Activated T-helper 17 cell treated with anti-CD3 and anti-CD28 coated beads, Interleukin-2, amount 50 U/mL, for 72 hours (primary cell): Measurements from ENCODE around the gene FLOT2. TPM values are rescaled to one million over a fixed set of nuclear protein-coding genes. Genes with fewer than 3 reads are reported as not detected.

ENCODE experiments used
- ATAC-seq: fragments of 150-1000 bp; cut with Tn5 transposase; replicated peaks from 2 replicates; pipeline ENCODE4 v1.10.0; 2021; ENCODE audit warnings: mild to moderate bottlenecking, moderate library complexity
- H3K27ac Mint-ChIP-seq: one replicate; pipeline ENCODE4 v1.8.0; 2022; ENCODE audit warnings: mixed read lengths
- H3K27me3 Mint-ChIP-seq: one replicate; pipeline ENCODE4 v1.8.0; 2022; ENCODE audit warnings: mixed read lengths
- H3K36me3 Mint-ChIP-seq: one replicate; pipeline ENCODE4 v1.8.0; 2022; ENCODE audit warnings: low read depth, mild to moderate bottlenecking, mixed read lengths
- H3K4me1 Mint-ChIP-seq: one replicate; pipeline ENCODE4 v1.8.0; 2022; ENCODE audit warnings: mixed read lengths
- H3K4me3 Mint-ChIP-seq: one replicate; pipeline ENCODE4 v1.8.0; 2022; ENCODE audit warnings: mild to moderate bottlenecking, mixed read lengths
- H3K9me3 Mint-ChIP-seq: one replicate; pipeline ENCODE4 v1.8.0; 2022; ENCODE audit warnings: mixed read lengths
- total RNA-seq, 2 donors: library from RNA; stranded (reverse); gene quantifications; one replicate each; pipeline ENCODE4 v1.2.3, GENCODE V29; 2022

The FLOT2 gene
- total RNA-seq, 2 donors from 2014 or later: 85.8 to 113 TPM

DNA sequence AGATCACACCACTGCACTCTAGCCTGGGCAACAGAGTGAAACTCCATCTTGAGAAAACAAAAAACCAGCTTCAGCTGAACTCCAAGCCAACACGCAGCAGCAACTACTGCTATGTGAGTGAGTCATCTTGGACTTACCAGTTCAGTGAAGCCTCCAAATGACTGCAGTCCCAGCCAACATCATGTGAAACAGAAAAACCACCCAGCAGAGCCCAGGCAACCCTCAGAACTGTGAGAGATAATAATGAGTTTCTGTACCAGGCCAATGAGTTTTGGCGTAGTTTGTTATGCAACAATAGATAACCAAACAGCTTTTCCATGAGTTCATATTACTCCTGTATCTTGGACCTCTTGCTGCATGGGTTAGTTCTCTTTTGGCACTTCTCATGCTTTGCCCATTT lies 30.5 kb upstream of the FLOT2 start:
- Mint-ChIP-seq H3K4me1 (peaks cover 52% of the 10 kb centered on the region), H3K27ac (peak overlapping the region; percentile 81), H3K9me3 (peaks cover 6% of the 10 kb centered on the region), H3K4me3 (peak overlapping the region; percentile 55), H3K36me3 (peaks cover 77% of the 10 kb centered on the region), H3K27me3 (no peaks in the 10 kb centered on the region)
- ATAC-seq: peak; percentile 92

DNA sequence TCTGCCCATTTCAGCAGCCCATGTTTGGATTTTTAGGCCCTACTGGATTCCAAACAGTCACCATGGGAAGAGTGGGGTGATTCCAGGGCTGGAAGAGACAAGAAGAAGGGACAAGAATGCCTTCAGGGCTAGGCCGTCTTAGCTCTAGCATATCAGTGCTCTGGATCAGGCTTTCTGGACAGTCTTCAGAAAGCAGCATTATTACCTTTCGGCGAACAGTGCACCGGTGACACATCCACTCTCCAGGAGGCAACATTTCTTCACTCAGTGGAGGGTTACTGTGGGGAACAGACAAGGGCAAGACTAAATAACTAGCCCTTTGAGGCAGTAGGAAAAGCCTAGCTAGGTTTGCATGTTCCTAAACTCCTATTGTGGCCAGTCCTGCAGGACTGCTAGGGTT lies 29.3 kb upstream of the FLOT2 start:
- Mint-ChIP-seq H3K4me1 (peaks cover 52% of the 10 kb centered on the region), H3K27me3 (no peaks in the 10 kb centered on the region), H3K4me3 (peak overlapping the region; percentile 55), H3K9me3 (peaks cover 6% of the 10 kb centered on the region), H3K27ac (peak overlapping the region; percentile 81), H3K36me3 (peaks cover 82% of the 10 kb centered on the region)
- no peak for ATAC-seq

DNA sequence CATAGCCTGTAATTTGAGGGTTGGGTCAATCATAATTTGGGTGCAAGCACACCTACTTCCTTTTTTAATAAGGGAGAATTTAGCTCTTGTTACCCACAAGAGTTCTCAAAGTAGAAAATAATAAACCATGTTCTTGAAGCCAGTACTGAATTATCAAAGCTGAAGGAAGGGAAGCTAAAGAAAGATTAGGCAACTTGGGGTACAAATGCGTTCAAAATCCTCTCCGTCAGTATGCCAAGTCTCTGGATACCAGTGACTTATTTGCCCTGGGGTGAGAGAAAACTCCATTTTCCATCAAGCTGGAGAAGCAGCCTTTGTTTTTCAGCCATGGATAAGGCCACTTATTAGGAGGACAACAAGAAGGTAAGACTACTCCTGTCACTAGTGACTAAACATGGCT lies 28.8 kb upstream of the FLOT2 start:
- Mint-ChIP-seq H3K27me3 (no peaks in the 10 kb centered on the region), H3K4me1 (peaks cover 52% of the 10 kb centered on the region), H3K36me3 (peaks cover 82% of the 10 kb centered on the region), H3K9me3 (peaks cover 6% of the 10 kb centered on the region), H3K4me3 (peak overlapping the region; percentile 55), H3K27ac (peak overlapping the region; percentile 81)
- no peak for ATAC-seq

DNA sequence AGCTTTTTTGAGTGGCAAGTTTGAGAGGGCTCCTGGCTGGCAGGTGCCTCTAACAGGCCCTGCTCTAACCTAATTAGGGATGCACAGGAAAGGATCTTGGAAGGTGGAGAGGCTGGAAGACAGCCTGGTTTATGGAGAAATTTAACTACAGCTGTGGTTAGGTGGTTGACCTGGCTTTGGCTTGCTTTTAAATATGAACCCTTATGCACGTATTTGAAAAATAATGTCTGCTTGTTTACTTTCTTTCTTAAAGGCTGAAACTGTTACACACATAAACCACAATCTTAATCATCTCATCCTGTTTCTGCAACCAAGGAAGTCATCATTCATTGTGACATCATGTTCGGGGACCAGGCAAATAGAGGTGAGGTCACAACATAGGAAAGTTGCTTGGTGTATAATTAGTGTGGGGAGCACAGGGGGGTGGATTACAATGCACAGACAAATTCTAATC lies 28.4 kb upstream of the FLOT2 start:
- ATAC-seq: peak; percentile 81
- Mint-ChIP-seq H3K27me3 (no peaks in the 10 kb centered on the region), H3K4me1 (peaks cover 52% of the 10 kb centered on the region)

DNA sequence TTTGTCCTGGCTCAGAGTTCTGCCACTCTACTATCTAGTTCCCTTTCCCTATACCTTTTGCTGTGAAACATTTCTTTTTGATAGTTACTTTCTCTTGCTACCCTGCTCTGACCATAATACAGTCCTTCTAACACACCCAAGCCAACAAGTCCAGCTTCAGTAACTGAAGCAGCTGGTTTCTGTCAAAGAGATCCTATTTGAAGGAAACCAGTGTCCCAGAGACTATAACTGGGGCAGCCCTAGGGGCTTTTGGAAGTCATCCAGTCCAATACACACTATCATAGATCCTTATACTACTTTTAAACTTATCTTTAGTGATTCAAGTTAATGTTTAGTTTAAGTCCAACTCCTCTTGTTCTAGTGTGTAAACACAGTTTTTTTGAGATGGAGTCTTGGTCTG lies 22.7 kb upstream of the FLOT2 start:
- Mint-ChIP-seq H3K9me3 (no peaks in the 10 kb centered on the region), H3K36me3 (peaks cover 100% of the 10 kb centered on the region), H3K27ac (peak overlapping the region; percentile 71), H3K4me3 (no peak overlapping the region), H3K27me3 (no peaks in the 10 kb centered on the region), H3K4me1 (peaks cover 19% of the 10 kb centered on the region)
- ATAC-seq: no peak

More for the DNA sequence above, 28.4 kb upstream of the FLOT2 start:
- Mint-ChIP-seq H3K36me3 (peaks cover 86% of the 10 kb centered on the region), H3K9me3 (peaks cover 6% of the 10 kb centered on the region), H3K4me3 (peak overlapping the region; percentile 55), H3K27ac (peak overlapping the region; percentile 81)

DNA sequence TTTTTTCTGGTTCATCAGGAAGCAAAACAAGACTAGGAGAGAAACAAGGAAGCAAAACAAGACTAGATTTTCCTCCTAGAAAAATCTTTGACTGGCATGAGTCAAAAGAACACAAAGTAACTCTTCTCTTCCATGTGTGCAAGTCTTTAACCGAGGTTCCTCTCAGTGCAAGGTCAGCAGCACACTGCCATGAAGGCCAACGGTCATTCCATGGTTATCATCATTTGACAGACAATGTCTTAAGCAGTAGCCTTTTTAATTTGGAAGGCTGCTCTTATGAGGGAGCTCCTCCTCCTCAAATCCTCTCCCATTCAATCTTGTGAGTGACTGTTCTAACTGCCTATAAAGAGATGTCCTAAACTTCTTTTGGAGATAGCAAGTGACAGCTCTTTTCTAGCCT lies 20.8 kb upstream of the FLOT2 start:
- Mint-ChIP-seq H3K36me3 (peaks cover 100% of the 10 kb centered on the region), H3K4me3 (no peak overlapping the region), H3K9me3 (peaks cover 5% of the 10 kb centered on the region), H3K27me3 (no peaks in the 10 kb centered on the region), H3K27ac (peak overlapping the region; percentile 71), H3K4me1 (peaks cover 11% of the 10 kb centered on the region)
- no peak for ATAC-seq

DNA sequence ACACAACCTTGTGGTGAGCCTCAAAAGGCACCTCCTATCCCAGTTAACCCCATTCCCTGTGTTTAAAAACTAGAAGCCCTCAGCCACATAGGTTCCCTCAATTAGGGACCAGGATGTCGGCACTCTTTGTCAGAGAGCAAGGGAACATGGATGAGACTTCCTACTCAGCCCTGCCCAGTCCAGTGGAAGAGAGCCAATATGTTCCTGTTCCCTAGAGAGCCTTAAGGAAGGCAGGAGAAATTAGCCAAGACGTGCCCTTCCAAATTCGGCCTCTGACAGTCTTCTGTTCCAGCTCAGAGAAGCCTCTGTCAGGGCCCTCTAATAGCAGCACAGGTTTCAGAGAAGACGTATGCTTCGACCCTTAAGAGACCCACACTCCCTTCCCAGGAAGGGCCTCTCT lies 19.9 kb upstream of the FLOT2 start:
- no peak overlapping the region for H3K4me3 Mint-ChIP-seq
- peaks cover 10% of the 10 kb centered on the region for H3K4me1 Mint-ChIP-seq
- no peak for ATAC-seq
- H3K27me3 Mint-ChIP-seq: no peaks in the 10 kb centered on the region
- peaks cover 5% of the 10 kb centered on the region for H3K9me3 Mint-ChIP-seq
- H3K27ac Mint-ChIP-seq: peak overlapping the region; percentile 62
- peaks cover 100% of the 10 kb centered on the region for H3K36me3 Mint-ChIP-seq

DNA sequence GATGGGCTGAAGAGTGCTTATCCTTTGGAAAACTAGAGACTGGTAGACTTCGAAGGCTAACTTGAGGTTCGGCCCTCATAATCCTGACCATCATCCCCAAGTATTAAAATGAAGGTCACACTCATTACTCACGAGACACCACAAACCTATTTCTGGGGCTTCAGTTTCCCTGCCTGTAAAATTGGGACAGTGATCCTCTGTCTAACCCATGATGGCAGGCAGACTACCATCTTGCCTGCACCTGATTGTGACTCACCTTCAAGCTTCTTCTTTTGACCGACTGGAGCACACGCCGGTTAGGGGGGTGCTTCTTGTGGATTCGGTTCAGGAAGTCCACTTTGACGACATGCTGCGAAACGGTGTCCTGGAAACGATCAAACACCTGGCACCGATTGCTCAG lies 19.5 kb upstream of the FLOT2 start:
- H3K36me3 Mint-ChIP-seq: peaks cover 100% of the 10 kb centered on the region
- peak overlapping the region; percentile 43 for H3K27ac Mint-ChIP-seq
- no peak for ATAC-seq
- no peak overlapping the region for H3K4me3 Mint-ChIP-seq
- H3K27me3 Mint-ChIP-seq: no peaks in the 10 kb centered on the region
- H3K9me3 Mint-ChIP-seq: peaks cover 5% of the 10 kb centered on the region
- H3K4me1 Mint-ChIP-seq: peaks cover 10% of the 10 kb centered on the region

DNA sequence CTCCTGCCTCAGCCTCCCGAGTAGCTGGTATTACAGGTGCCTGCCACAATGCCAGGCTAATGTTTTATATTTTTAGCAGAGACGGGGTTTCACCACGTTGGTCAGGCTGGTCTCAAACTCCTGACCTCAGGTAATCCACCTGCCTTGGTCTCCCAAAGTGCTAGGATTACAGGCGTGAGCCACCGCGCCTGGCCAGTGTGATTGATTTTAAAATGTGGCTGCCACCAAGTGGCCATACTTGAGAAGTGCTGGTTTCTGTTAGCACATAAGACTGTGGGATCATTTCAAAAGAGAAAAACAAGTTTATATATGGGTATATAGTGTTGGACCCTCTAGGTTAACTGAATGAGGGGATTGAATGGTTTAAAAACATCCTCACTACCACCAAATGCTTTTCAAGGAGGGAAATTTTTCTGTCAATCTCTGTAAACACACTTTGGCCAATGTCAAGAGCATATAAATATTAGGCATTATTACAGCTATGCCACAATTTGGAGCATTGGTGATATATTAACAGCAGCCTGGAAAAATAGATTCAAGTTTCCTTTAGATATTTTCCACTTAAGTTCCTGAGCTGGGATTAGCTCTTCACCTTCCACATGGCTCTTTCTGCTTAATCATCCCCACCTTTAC lies 18.9 kb upstream of the FLOT2 start:
- Mint-ChIP-seq H3K9me3 (peaks cover 5% of the 10 kb centered on the region), H3K4me3 (no peak overlapping the region), H3K27ac (peak overlapping the region; percentile 43), H3K4me1 (peaks cover 10% of the 10 kb centered on the region), H3K36me3 (peaks cover 100% of the 10 kb centered on the region), H3K27me3 (no peaks in the 10 kb centered on the region)
- ATAC-seq: peak; percentile 41

DNA sequence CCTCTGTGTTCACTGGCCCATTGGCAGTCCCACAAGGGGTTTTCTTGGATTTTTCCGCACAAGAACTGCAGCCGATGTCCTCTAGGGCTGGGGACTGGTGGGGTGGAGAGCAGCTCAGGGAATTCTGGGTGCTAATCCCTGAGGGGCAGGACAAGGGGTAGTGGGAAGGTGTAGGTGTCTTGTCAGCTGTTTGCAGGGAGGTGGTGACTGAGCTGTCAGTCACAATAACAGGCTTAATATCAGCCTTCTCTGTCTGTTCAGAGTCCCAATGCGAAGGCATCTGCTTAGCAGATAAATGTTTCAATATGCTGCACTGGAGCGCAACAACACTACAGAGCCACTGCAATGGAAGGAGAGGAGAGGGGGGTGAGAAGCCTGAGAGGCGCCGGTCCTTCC lies 15.4 kb upstream of the FLOT2 start:
- Mint-ChIP-seq H3K36me3 (peaks cover 100% of the 10 kb centered on the region), H3K27ac (peak overlapping the region; percentile 58), H3K4me3 (no peak overlapping the region), H3K27me3 (no peaks in the 10 kb centered on the region), H3K9me3 (peaks cover 5% of the 10 kb centered on the region), H3K4me1 (peaks cover 10% of the 10 kb centered on the region)
- ATAC-seq: no peak

DNA sequence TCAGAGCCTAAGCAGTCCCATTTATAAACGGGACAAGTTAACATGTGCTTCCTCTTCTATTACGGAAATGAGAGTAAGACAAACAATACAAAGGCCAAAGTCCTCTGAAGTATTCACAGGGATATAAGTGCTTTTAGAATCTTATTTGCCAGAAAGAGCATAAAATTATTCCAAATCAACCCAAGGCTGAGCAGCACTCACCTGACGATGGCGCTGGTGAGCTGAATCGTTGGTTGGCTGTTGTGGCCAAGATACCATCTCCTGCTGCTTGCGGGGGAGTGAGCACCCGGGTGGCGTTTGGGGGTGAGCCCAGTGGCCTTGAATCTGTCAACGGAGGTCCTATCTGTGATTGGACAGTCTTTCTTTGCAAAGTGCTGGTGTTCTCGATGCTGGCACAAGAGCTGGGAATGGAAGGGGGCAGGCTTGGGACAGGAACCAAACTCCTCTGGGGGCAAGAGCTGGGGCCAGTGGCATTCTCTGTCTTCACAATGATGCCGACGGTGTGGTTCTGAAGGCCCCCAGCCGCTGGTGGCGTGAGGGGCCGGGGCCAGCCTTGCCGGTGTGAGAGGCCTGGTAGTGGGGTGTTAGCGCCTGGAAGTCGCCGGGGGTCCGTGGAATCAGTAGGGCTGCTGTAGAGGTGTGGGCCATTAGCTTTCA lies 14.9 kb upstream of the FLOT2 start:
- peaks cover 100% of the 10 kb centered on the region for H3K36me3 Mint-ChIP-seq
- H3K4me1 Mint-ChIP-seq: peaks cover 10% of the 10 kb centered on the region

DNA sequence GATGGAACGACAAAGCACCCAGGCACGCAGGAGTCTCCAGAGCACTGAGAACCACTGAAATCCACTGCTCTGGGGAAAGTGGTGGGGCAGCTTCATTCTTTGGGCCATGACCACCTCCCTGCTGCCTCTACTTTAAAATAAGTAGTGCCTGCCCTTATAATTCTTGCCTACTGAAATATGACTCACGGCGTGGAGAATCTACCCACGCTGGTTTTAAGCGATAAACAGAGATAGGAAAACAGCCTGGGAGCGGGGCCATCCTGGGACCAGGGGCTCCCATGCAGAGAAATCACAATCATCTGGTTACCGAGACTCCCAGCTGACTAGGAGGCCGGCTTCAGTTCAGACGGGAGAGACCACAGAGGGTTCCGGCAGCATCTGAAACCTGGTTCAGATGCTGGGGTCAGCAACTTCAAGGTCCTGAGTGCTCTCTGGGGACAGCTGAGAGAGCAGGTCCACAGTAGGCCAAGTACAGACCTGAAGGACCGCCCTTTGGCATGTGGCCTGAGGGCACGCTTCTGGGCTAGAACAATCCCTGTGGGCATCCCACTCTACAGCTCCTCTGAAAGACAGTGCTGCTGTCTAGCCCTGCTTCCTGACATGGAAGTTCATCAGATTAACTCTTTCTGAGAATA lies 14.0 kb upstream of the FLOT2 start:
- Mint-ChIP-seq H3K36me3 (peaks cover 100% of the 10 kb centered on the region), H3K4me1 (peaks cover 10% of the 10 kb centered on the region), H3K27me3 (no peaks in the 10 kb centered on the region), H3K27ac (no peak overlapping the region), H3K9me3 (peaks cover 5% of the 10 kb centered on the region), H3K4me3 (no peak overlapping the region)
- ATAC-seq: no peak

More for the DNA sequence above, 14.9 kb upstream of the FLOT2 start:
- ATAC-seq: no peak
- Mint-ChIP-seq H3K27me3 (no peaks in the 10 kb centered on the region), H3K27ac (peak overlapping the region; percentile 58), H3K4me3 (no peak overlapping the region), H3K9me3 (peaks cover 5% of the 10 kb centered on the region)

DNA sequence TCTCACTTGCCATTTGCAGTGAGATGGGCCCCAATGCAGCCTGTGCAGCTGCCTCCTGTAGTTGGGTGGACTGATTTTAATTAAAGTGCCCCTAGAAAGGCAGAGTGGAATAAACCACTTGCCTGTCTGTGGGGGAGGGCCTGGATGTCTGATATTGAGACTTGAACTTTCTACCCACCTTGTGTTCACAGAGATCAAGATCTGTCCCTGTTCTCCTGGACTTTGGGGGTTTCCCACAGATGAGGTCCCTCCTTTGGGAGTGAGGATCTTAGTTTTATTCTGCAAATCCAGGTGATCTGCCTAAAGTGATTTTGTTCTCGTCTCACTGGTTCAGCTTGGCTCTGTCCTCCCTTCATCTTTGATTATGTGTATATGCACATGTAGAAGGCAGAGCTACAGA lies 13.0 kb upstream of the FLOT2 start:
- no peak for ATAC-seq
- H3K36me3 Mint-ChIP-seq: peaks cover 100% of the 10 kb centered on the region
- H3K27me3 Mint-ChIP-seq: no peaks in the 10 kb centered on the region
- H3K4me3 Mint-ChIP-seq: no peak overlapping the region
- peaks cover 5% of the 10 kb centered on the region for H3K9me3 Mint-ChIP-seq
- H3K4me1 Mint-ChIP-seq: peaks cover 10% of the 10 kb centered on the region
- no peak overlapping the region for H3K27ac Mint-ChIP-seq

DNA sequence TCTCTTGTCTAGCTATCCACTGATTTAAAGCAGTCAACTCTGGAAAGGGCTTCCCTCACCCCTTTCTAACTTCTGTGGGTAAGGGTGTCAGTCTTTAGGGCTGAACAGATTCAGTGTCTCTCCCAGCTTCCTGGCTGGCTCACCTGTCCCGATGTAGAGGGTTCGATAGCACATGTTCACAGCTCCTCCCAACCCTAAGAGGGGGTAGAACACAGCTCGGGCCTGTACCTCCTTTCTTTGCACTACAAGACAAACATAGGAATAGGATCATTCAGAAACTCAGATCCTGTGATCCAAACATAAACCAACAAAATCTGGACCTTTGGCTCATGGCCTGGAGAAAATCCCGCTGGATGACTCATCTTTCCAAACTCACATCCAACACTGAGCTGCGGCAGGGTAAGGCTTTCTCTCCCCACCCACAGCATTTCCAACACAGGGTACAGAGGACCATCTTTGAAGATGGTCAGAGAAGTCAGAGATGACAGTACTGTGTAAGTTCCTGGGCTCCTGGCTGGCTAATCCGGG lies 11.2 kb upstream of the FLOT2 start:
- Mint-ChIP-seq H3K4me3 (no peak overlapping the region), H3K27me3 (no peaks in the 10 kb centered on the region), H3K4me1 (no peaks in the 10 kb centered on the region), H3K9me3 (no peaks in the 10 kb centered on the region), H3K27ac (peak overlapping the region; percentile 38), H3K36me3 (peaks cover 90% of the 10 kb centered on the region)
- ATAC-seq: no peak
